Fibroblast of lung (primary cell): ENCODE data around the gene OGN. TPM values are rescaled to one million over a fixed set of nuclear protein-coding genes. Genes with fewer than 3 reads are reported as not detected.

Experiments
- DNase-seq, 2 donors: peaks; one replicate each; pipeline versions ENCODE4 v3.0.0 to v3.0.0-alpha.2; 2010; ENCODE audit warnings: low read depth in 2 of 2
- H2AFZ ChIP-seq: 2 replicates; pipeline ENCODE4 v1.5.1; 2012; ENCODE audit warnings: low read length, control low read depth, inconsistent platforms
- H3K27ac ChIP-seq: 2 replicates; pipeline ENCODE4 v1.5.1; 2011; ENCODE audit warnings: low read length, control low read depth; ENCODE audit not compliant: insufficient read depth
- H3K27me3 ChIP-seq: 2 replicates; pipeline ENCODE4 v1.5.1; 2011; ENCODE audit warnings: mild to moderate bottlenecking, low read length; ENCODE audit not compliant: control insufficient read depth, insufficient read depth
- H3K36me3 ChIP-seq: 2 replicates; pipeline ENCODE4 v1.5.1; 2011; ENCODE audit warnings: low read length; ENCODE audit not compliant: control insufficient read depth, insufficient read depth
- H3K4me1 ChIP-seq: 2 replicates; pipeline ENCODE4 v1.5.1; 2011; ENCODE audit warnings: low read length; ENCODE audit not compliant: control insufficient read depth, insufficient read depth; ENCODE audit errors: extremely low read depth
- H3K4me2 ChIP-seq: 2 replicates; pipeline ENCODE4 v1.5.1; 2011; ENCODE audit warnings: low read length, control low read depth; ENCODE audit not compliant: insufficient read depth; ENCODE audit errors: extremely low read depth
- H3K4me3 ChIP-seq, 4 experiments: fragments of 200-600 bp in 1 of 4; sonication (generic) in 1 of 4; replicated peaks in 1 of 4; 2 replicates each; pipeline ENCODE4 v1.5.1; 2011 to 2016; ENCODE audit warnings: low read length in 4 of 4, low read depth in 3 of 4, mild to moderate bottlenecking in 3 of 4, control low read depth in 2 of 4, inconsistent platforms in 1 of 4, mixed read lengths in 1 of 4; ENCODE audit not compliant: insufficient read depth in 1 of 4; ENCODE audit errors: control extremely low read depth in 1 of 4
- H3K79me2 ChIP-seq: 2 replicates; pipeline ENCODE4 v1.5.1; 2012; ENCODE audit warnings: mild to moderate bottlenecking, low read length, inconsistent platforms; ENCODE audit not compliant: control insufficient read depth, insufficient read depth
- H3K9ac ChIP-seq: 2 replicates; pipeline ENCODE4 v1.5.1; 2011; ENCODE audit warnings: mild to moderate bottlenecking, low read length, control low read depth; ENCODE audit not compliant: insufficient read depth
- H3K9me3 ChIP-seq: 2 replicates; pipeline ENCODE4 v1.5.1; 2012; ENCODE audit warnings: low read depth, low read length; ENCODE audit not compliant: control insufficient read depth, insufficient read depth
- H4K20me1 ChIP-seq: 2 replicates; pipeline ENCODE4 v1.5.1; 2011; ENCODE audit warnings: low read length; ENCODE audit not compliant: control insufficient read depth, insufficient read depth; ENCODE audit errors: extremely low read depth
- EZH2 ChIP-seq: IDR thresholded peaks from 2 replicates; pipeline ENCODE4 v1.5.1; 2012; ENCODE audit warnings: low read length, control low read depth, mild to moderate bottlenecking; ENCODE audit errors: missing control alignments
- polyA plus RNA-seq, 2 donors: library from polyadenylated mRNA; depleted of rRNA in 1 of 2; stranded (reverse) in 1 of 2; unstranded in 1 of 2; fragments of >200 nt; gene quantifications; 2 replicates each; pipeline ENCODE4 v1.2.1, GENCODE V29; 2011 to 2012; ENCODE audit warnings: missing spikeins in 1 of 2
- total RNA-seq: library from RNA; depleted of rRNA; stranded (reverse); fragments of >200 nt; gene quantifications from 2 replicates; pipeline ENCODE4 v1.2.1, GENCODE V29; 2014
- TF ChIP-seq, protein P1 (sequence below), 2 donors: IDR thresholded peaks in 1 of 2; conservative IDR thresholded peaks in 1 of 2; 1 replicate in 1 of 2; 2 replicates in 1 of 2; pipeline ENCODE4 v1.5.1; 2011 to 2012; ENCODE audit warnings: low read length in 2 of 2, control low read depth in 1 of 2, inconsistent platforms in 1 of 2, low read depth in 1 of 2, mild to moderate bottlenecking in 1 of 2

OGN gene
- total and polyA plus RNA-seq, 2 donors (not counting 1 experiment from before 2014, with no cell fraction given) = 1.2 to 1.3 TPM

DNA sequence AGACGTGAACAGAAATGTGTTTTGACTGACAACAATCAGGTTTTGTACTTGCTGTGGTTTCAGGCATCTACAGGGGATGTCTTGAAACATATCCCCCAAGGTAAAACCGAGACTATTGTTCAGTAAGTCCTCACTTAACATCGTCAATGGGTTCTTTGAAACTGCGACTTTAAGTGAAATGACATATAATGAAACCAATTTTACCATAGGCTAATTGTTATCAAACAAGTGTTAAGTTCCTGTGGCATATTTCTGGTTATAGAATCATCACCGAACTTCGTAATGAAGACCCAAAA is 36.3 kb upstream of the OGN start:
- TF ChIP-seq, protein P1, sequence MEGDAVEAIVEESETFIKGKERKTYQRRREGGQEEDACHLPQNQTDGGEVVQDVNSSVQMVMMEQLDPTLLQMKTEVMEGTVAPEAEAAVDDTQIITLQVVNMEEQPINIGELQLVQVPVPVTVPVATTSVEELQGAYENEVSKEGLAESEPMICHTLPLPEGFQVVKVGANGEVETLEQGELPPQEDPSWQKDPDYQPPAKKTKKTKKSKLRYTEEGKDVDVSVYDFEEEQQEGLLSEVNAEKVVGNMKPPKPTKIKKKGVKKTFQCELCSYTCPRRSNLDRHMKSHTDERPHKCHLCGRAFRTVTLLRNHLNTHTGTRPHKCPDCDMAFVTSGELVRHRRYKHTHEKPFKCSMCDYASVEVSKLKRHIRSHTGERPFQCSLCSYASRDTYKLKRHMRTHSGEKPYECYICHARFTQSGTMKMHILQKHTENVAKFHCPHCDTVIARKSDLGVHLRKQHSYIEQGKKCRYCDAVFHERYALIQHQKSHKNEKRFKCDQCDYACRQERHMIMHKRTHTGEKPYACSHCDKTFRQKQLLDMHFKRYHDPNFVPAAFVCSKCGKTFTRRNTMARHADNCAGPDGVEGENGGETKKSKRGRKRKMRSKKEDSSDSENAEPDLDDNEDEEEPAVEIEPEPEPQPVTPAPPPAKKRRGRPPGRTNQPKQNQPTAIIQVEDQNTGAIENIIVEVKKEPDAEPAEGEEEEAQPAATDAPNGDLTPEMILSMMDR (conservative IDR thresholded peaks at IDR 0.05 in 1 of 2, IDR thresholded peaks at IDR 0.05 in 1 of 2; ENCODE audit: low read depth in 1 of 2, low read length in 2 of 2) = no peak
- no peak for TF ChIP-seq EZH2
- H2AFZ ChIP-seq = no peak overlapping the region

DNA sequence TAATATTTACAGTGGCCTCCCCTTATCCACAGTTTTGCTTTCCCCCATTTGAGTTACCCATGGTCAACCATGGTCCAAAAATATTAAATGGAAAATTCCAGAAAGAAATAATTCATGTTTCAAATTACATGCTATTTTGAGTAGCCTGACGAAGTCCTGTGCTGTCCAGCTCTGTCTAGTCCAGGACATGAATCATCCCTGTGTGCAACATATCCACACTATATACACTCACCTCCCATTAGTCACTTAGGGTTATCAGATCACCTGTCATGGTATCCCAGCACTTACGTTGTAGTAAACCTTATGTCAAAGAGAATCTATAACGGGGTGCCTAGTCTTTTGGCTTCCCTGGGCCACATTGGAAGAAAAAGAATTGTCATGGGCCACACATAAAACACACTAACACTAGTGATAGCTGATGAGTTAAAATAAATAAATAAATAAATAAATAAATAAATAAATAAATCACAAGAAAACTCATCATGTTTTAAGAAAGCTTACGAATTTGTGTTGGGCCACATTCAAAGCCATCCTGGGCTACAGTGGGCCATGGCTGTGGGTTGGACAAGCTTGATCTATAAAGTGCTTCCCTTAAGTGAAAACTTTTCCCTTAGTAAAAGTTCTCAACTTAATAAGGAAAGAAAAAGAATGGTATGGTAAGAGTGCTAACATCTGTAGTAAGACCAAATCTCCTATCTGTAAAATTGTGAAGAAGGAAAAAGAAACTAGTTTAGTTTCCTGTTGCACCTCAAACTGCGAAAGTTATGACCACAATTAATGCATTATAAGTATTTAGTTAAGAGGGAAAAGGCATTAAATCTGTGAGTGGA is 35.8 kb upstream of the OGN start:
- Histone ChIP-seq H3K9ac (no peak overlapping the region), H3K27ac (no peak overlapping the region), H3K79me2 (no peaks in the 10 kb centered on the region), H3K4me1 (no peaks in the 10 kb centered on the region), H3K36me3 (no peaks in the 10 kb centered on the region), H3K4me3 (no peak overlapping the region), H2AFZ (no peak overlapping the region), H4K20me1 (no peaks in the 10 kb centered on the region), H3K27me3 (no peaks in the 10 kb centered on the region), H3K9me3 (no peaks in the 10 kb centered on the region), H3K4me2 (no peak overlapping the region)
- TF ChIP-seq EZH2 = no peak
- TF ChIP-seq, protein P1 (conservative IDR thresholded peaks at IDR 0.05 in 1 of 2, IDR thresholded peaks at IDR 0.05 in 1 of 2; ENCODE audit: low read depth in 1 of 2, low read length in 2 of 2) = no peak
- peak; percentile 52 to 93 for DNase-seq

More for the DNA sequence above, 36.3 kb upstream of the OGN start:
- Histone ChIP-seq H3K36me3 (no peaks in the 10 kb centered on the region), H3K9me3 (no peaks in the 10 kb centered on the region), H3K4me2 (no peak overlapping the region), H3K4me3 (no peak overlapping the region), H3K9ac (no peak overlapping the region), H3K27ac (no peak overlapping the region), H3K4me1 (no peaks in the 10 kb centered on the region), H3K27me3 (no peaks in the 10 kb centered on the region), H4K20me1 (no peaks in the 10 kb centered on the region), H3K79me2 (no peaks in the 10 kb centered on the region)
- no peak for DNase-seq

DNA sequence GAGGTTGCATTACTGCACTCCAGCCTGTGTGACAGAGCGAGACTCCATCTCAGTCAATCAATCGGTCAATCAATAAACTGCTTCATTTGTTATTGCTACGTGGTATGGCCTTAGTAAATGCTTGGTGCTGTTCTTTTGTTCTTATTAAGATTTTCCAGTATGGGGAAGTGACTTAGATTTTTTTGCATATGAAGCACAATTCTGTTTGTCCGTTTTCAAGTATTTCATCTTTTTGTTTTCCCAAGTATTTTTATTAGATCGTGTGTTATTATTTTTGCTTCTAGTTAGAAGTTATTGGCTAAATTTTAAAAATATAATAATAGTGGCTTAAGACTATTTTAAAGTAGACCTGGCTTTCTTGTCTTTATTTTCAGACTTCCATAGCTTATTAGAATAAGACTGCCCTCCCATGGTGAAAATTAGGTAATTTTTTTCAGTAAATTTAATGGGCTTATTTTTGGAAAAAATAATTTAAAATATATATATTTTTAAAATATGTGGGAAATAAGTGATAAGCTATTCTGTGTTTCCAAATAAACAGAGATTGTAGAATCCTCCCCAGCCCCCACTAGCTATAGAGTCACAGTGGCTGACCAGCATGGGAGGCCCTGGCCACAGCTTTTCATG is 34.6 kb upstream of the OGN start:
- Histone ChIP-seq H3K36me3 (no peaks in the 10 kb centered on the region), H3K4me2 (no peak overlapping the region), H3K27me3 (no peaks in the 10 kb centered on the region), H2AFZ (no peak overlapping the region), H3K9me3 (no peaks in the 10 kb centered on the region), H3K9ac (no peak overlapping the region), H3K79me2 (no peaks in the 10 kb centered on the region), H3K27ac (no peak overlapping the region), H3K4me1 (no peaks in the 10 kb centered on the region), H3K4me3 (no peak overlapping the region), H4K20me1 (no peaks in the 10 kb centered on the region)
- TF ChIP-seq, protein P1 (conservative IDR thresholded peaks at IDR 0.05 in 1 of 2, IDR thresholded peaks at IDR 0.05 in 1 of 2; ENCODE audit: low read depth in 1 of 2, low read length in 2 of 2) = peak; percentile 6 to 12
- no peak for TF ChIP-seq EZH2
- peak in 1 of 2 donors; percentile 71 for DNase-seq
